HG02970 (cell line): ENCODE measurements around the gene OR10AD1.

Experiments
- ATAC-seq: cut with Tn5 transposase; IDR thresholded peaks from one replicate; pipeline ENCODE4 v1.9.1; 2021; ENCODE audit warnings: mild to moderate bottlenecking, moderate library complexity, moderate number of reproducible peaks; ENCODE audit not compliant: unreplicated experiment, low FRiP score

The OR10AD1 gene

DNA sequence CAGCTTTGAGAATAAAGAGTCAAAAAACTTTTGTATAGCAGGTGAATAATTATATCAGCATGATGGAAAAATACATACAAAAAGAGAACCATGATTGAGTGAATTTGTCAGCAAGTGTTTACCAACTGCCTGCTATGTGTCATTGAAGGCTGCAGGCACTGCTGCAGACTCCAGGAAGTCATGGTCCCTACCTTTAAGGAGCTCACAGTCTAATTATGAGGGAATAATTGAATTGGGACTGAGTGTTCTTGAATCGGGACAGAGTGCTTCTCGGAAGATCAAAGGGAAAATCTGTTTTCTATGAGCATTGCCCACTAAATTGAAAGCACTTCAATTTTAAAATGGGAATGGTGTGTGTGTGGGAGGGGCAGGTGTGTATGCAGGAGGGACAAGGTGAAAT is 9.5 kb downstream of the OR10AD1 start:
- no peak for ATAC-seq

DNA sequence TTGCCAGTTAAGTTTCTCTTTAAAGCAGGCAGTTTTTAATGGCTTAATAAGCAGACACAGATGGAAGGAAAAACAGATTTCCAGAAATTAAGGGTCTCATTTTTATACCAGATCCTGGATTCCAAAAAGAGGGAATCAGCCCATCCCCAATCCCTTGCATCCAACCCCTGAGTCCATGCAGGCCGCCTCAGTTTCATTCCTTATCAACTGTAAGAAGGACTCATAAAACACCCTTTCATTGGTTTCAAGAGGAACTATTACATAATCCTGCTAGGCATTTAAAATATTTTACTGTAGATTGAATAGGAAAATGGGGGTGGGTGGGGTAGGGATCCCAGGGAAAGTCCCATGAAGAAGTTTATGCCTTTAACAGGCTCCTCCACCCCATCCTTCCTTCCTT is 10.2 kb downstream of the OR10AD1 start:
- ATAC-seq = no peak

DNA sequence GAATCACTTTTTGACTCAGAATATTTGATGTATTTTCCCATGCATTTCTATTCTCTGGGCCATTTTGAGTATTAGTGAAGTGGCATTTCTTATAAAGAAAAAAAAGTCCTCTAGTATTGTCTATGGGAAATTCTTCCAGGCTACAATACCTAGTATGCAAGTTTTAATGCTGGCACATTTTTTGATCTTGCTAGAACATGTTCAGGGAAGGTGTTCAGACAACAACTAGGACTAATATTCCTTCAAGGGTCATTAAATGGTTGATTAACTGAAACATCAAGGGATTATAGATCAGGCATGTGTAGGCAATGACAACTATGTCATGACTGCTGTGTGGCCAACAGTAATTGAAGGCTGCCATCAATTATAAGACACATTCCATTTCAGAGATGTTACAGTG is 12.0 kb downstream of the OR10AD1 start:
- ATAC-seq = no peak

DNA sequence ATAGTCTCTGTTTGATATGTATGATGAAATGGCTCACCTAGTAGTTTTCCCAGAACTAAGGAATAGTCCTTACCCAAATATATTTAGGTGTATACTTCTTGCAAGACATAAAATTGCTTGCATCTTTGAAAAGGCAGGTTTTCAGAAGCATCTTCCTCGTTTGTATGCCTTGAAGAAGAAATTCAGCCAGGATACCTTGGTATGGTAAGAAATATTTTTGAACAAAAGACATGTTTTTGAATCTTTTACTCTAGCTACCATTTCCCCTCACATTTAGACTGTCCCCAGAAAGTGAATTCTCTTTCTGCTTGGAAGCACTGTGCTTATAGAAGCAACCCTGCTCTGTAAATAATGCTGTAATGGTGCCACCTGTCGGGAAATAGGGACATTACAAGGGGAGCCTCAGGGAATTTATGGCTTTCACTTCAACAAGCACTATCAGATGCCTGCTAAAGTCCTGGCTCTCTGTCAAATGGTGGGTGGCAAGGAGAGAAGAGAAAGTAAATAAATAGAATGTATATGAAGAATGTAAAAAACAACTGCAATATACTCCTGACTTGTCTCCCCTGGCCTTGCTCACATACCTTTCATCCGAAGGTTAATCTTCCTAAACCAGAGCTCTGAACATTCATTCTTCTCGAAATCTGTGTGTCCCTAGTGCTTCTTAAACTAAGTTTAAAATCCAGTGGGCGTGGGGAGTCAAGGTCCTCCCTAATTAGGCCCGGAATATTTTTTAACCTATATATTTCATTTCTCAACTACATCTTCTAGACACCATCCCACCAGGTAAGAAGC is 13.6 kb downstream of the OR10AD1 start:
- no peak for ATAC-seq

DNA sequence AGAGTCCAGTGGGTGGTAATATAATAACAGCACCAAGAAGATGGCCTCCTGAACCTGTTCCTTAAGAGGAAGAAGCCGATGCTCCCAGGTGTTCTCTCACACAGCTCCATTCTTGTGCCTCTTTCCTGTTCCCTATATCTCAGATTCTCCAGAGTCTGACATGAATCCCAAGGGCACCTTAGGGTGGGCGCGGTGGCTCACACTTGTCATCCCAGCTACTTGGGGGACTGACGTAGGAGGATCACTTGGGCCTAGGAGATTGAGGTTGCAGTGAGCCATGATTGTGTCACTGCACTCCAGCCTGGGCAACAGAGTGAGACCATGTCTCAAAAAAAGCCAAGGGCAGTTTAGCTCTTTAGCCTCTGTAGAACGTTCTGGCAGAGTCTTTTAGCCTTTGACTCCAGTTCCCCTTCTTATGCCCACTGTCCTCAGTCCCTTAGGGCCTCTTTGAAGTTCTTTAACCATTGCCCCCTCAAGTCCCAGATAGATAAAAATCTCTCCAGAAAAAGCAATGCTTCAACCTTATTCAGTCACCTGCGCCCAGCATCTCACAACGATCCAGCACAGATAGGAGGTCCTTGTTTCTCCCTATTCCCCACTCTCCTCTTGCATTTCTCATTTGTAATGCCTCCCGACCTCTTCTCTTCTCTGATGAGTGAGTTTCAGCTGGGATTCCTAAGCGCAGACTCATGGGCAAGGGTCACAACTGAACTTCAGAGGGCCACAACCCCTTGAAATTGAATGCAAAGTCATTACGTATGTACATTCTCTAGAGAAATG is 15.0 kb downstream of the OR10AD1 start:
- ATAC-seq = no peak

DNA sequence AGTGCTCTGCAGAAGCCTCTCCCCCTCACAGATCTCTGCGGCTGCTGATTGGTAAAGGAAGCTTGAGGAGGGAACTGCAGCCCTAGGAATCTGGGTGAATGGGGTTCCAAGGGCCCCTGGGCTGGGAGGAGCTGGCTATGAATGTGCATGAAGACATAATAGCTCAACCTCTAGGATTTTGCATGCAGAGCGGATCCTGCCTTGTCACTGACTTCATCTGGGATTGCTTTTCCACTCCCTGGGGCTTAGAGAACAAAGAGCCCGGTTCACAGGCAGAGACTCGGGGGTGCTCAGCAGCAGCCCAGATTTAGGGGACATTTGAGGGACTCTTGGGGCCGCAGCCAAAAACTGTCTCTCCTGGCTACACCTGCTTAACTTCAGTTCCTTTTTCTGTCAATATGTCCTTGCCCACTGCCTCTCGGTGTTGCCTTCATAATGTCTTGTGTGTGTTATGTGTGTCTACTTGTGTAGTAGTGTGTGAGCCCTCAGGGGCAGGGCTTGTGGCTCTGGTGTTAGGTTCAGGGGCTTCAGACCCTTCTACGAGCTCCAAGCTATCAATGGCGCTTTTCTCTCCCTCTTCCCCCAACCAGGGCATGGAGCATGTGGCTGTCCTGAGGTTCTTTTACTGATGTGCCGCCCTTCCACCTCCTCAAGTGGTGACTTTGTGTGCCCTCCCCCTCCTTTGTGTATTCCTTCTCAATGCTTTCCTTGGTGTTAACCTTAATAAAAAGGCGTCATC is 17.7 kb downstream of the OR10AD1 start:
- no peak for ATAC-seq

DNA sequence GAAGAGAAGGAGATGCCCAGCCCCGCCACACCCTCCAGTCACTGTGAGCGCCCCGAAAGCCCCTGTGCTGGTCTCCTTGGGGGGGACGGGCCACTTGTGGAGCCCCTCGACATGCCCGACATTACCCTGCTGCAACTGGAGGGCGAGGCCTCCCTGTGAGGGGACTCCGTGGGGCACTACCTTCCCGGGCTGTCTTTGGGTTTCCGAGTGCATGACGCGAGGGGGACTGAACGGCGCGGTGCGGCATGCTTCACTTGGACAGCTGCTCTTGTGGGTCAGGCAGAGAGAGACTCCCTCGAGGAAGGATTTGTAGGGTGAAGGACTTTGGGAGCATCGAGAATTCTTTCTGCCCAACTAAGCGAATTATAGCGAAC is 18.6 kb downstream of the OR10AD1 start:
- ATAC-seq = no peak

DNA sequence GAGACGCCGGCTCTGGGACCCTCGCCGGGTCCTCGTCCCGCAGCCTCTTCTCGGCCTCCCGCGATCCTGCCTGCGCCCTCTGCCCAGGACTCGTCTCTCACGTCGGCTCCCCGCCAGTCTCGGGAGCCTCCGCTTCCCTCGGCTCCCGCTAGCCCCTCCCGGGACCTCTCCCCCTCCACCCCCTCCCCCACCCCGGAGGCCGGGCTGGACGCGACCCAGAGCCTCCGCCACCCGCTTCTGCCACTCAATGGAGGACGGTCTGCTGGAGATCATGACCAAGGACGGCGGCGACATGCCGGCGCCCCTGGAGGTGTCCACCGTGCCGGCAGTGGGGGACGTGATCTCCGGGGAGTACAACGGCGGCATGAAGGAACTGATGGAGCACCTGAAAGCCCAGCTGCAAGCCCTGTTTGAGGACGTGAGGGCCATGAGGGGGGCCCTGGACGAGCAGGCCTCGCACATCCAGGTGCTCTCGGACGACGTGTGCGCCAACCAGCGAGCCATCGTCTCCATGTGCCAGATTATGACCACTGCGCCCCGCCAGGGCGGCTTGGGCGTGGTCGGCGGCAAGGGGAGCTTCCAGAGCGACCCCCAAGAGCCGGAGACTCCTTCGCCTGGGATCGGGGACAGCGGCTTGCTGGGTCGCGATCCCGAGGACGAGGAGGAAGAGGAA is 19.1 kb downstream of the OR10AD1 start:
- no peak for ATAC-seq

DNA sequence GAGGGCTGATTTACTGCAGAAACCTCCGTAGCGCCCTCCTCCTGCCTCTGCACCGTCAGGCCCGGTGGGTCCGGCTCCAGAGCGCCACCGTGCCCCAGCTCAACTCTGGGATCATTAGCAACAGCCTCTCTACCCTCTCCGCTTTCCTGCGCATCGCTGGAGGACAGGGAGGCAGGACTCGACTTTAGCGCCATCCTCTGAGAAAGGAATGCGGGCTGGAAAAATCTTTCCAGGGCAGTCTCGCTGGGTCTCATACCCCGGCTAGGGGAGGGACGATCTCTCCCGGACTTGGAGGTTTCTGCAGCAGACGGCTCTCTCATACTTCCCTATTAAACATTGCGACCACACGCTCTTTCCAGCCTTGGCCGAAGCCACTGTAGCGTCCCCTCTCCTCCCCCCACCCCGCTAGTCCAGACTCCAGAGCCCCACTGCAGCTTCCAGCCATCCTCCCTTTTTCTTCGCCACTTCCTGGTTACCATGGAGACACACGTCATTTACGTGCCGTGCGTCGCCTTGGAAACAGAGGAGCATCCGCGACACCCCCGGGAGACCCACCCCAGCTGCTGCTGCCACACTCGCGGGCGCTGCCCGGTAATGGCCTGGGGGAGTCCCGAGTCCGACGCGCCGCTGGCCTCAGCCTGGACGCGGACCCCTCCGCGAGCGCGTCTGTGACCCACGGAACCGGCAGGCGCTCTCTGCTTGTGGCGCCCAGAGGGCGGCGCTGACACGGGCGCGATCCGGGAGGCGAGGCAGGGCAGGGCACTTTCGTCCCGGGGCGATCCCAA is 19.8 kb downstream of the OR10AD1 start, which contains the start of gene CCDC184:
CCDC184 (plus strand) TSS at position 554 of the 785 bp plus-strand sequence. CDS start 479 bp downstream, outside the sequence.
- peak; percentile 49 for ATAC-seq

DNA sequence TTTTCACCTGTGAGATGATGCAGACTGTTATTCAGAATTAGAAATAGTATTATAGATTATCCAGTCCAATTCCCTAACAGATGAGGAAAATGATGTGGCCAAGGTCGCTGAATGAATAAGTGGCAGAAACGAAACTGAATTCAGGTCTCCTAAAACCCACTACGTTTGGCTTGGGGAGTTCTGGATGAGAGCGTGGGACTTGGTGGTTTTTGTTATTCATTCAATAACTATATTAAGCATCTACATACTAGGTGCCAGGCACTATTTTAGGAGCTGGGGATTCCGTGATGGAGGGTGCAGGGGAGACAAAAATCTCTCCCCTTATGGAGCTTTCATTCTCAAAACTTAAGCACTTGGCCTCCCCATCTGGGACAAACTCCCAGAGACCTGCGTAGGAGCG is 20.5 kb downstream of the OR10AD1 start:
- ATAC-seq = no peak

DNA sequence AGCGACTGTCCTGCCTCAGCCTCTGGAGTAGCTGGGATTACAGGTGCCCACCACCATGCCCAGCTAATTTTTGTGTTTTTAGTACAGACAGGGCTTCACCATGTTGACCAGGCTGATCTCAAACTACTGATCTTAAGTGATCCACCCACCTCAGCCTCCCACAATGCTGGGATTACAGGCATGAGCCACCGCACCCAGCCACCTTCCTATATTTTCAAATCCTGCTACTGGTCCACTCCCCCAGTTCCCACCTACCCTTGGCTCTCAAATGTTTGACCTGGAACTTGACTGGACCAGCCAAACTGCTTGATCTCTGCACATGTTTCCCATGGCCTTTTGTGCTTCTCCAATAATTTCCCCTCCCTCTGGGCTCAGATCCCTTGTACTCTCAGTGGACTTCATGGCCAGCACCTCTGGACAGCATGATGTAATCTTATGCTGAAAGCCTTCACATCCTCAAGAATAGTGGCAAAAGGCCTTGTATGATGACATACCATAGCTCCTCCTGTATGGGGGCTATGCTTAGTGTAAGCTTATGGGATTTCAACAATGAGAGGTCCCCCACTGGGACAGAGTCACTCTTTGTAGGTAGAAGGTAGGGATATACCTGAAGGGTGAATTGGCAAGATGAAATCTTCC is 22.1 kb downstream of the OR10AD1 start:
- no peak for ATAC-seq

DNA sequence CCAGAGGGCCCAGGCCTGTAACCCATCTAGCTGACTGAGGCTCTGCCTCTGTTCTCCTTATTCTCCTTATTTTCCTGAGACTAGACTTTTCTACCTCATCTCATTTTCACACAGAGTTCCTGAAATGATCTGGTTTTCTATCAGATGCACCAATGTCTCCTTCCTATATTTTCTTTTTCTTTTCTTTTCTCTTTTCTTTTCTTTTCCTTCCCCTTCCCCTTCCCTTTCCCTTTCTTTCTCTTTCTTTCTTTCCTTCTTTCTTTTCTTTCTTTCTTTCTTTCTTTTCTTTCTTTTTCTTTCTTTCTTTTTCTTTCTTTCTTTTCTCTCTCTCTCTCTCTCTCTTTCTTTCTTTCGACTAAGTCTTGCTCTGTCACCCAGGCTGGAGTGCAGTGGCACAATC is 22.7 kb downstream of the OR10AD1 start:
- no peak for ATAC-seq

DNA sequence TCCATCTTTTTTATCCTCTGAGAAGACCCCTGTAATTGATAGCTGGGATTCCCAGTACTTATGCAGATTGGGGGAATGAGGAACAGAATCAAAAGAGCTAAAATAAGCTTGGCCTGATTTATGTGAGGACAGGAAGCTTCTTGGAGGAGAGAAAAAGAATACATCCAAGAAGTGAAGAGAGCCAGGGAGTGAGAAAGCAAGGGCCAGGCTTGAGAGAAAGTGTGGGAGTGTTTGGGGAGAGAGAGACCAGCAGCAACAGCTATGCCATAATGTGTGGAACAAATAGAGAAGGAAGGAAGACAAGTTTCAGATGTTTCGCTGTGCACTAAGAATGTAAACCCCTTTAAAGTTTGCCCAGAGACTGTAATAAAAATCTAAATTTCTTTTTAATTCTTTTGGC is 23.6 kb downstream of the OR10AD1 start:
- ATAC-seq = no peak

DNA sequence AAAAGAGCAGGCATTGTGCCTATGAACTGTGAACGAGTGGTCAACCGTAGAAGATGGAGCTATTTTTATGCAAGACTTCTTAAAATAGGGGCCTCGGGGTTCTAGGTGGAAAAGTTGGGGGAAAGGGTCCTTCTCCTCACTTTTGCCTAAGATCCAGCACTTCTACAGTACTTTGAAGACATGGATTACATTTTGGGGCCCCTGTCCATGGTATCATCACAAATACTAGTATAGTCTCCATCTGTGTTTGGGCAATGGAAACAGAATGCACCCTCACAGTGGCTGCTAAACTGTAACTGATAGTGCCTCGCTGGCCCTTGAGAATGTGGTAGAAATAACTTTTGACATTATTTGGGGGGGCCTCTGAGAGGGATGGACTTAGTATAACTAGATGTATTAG is 25.1 kb downstream of the OR10AD1 start:
- no peak for ATAC-seq

DNA sequence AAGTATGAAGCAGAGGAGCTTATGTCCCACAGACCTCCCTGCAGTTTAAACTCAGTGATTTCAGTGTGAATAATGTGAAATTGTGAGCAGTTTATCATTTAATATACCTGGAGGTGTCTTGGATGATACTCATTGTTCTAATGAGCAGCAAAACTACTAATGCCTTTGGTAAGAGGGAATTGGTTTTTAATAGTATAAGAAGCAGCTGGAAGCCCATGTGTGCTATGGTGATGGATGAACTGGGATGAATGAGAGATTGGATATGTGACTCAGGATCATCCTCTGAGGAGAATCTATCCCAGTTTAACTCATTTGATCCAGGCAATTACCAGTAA is 26.7 kb downstream of the OR10AD1 start:
- ATAC-seq = no peak

DNA sequence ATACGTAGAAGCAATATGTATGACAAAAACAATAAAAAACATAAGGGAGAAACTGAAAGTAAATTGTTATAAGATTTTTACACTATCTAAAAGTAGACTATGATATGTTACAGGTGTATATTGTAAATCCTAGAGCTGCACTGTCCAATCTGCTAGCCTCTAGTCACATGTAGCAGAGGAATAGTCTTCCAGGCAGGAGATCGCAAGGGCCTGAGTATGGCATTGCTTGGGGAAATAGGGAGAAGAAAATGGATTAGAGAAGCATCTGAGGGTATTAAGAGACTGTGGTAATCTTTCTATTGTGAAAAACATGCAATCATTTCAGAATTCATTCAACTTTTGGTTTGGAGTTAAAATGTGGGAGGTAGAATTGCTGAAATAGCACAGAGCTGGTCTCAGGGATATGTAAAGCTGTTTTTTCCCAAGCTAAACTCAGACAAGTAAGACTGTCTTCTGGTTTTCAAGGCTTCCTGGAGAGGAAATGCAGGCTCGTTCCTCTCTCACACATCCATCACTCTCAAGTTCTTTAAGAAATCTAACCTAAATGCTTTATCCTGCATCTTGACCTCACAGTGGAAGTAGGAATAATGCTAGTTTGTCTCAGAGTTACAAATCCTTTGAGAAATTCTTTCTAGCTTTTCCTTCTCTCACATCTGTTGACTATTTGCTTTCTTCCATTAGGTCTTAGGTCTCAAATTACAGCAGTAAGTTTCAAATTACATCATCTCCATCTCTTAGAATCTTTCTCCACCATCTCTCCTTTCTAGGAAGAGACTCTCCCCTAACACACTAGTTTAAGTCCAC is 27.3 kb downstream of the OR10AD1 start:
- no peak for ATAC-seq

DNA sequence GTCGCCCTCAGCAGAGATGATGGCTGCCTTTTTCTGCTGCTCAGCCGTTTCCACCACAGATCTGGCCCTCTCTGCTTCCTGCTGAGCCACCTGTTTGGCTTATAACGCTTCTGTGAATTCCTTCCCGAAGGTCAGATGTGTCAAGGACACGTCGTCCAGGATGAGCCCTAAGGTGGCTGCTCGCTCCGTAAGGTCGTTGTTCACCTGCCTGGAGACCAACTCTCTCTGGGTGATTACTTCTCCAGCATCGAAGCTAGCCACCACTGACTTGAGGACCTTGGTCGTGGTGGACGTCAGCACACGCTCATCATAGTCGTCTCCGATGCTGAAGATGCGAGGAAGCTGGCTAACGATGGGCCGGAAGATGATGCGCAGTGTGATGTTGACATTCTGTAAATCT is 34.1 kb downstream of the OR10AD1 start:
- ATAC-seq = no peak

DNA sequence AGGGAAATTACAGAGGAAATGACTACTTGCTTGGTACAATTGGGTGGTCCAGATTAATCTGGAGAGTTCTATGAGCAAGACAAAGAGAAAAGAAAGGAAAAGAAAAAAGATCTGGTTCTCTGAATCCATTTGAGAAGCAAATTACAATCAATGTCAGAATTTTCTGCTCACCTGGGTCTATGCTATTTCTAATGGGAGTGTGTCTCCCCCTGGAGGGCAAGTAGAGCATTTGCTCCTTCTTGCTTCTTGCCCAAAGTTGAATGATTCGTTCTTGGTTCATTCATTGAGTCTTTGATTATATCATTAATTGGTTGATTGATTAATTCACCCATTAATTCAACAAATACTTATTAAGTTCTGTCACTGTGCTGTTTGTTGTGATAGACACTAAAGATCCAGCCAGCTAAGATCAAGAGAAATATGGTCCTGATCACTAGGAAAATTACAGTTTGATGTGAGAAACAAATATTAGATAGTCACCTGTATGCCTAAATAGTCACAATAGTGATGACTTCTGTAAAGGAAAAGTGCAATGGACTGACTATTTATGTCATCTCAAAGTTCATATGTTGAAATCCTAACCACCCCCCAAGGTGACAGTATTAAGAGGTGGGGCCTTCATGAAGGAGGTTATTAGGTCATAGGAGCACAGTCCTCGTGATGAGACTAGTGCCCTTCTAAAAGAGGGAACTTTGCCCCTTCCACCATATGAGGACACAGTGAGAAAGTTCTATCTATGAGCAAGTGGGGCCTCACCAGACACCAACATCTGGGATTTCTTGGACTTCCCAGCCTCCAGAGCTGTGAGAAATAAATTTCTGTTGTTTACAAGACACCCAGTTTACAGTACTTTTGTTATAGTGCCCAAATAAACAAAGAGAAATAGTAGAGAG is 37.8 kb downstream of the OR10AD1 start:
- no peak for ATAC-seq
